Fibroblast of lung (primary cell): ENCODE data around the gene CABLES2. TPM values are rescaled to one million over a fixed set of nuclear protein-coding genes. Genes with fewer than 3 reads are reported as not detected.

ENCODE experiments used
- DNase-seq, 2 donors: peaks; one replicate each; pipeline versions ENCODE4 v3.0.0 to v3.0.0-alpha.2; 2010; ENCODE audit warnings: low read depth in 2 of 2
- H2AFZ ChIP-seq: 2 replicates; pipeline ENCODE4 v1.5.1; 2012; ENCODE audit warnings: low read length, control low read depth, inconsistent platforms
- H3K27ac ChIP-seq: 2 replicates; pipeline ENCODE4 v1.5.1; 2011; ENCODE audit warnings: low read length, control low read depth; ENCODE audit not compliant: insufficient read depth
- H3K27me3 ChIP-seq: 2 replicates; pipeline ENCODE4 v1.5.1; 2011; ENCODE audit warnings: mild to moderate bottlenecking, low read length; ENCODE audit not compliant: control insufficient read depth, insufficient read depth
- H3K36me3 ChIP-seq: 2 replicates; pipeline ENCODE4 v1.5.1; 2011; ENCODE audit warnings: low read length; ENCODE audit not compliant: control insufficient read depth, insufficient read depth
- H3K4me1 ChIP-seq: 2 replicates; pipeline ENCODE4 v1.5.1; 2011; ENCODE audit warnings: low read length; ENCODE audit not compliant: control insufficient read depth, insufficient read depth; ENCODE audit errors: extremely low read depth
- H3K4me2 ChIP-seq: 2 replicates; pipeline ENCODE4 v1.5.1; 2011; ENCODE audit warnings: low read length, control low read depth; ENCODE audit not compliant: insufficient read depth; ENCODE audit errors: extremely low read depth
- H3K4me3 ChIP-seq, 4 experiments: fragments of 200-600 bp in 1 of 4; sonication (generic) in 1 of 4; replicated peaks in 1 of 4; 2 replicates each; pipeline ENCODE4 v1.5.1; 2011 to 2016; ENCODE audit warnings: low read length in 4 of 4, low read depth in 3 of 4, mild to moderate bottlenecking in 3 of 4, control low read depth in 2 of 4, inconsistent platforms in 1 of 4, mixed read lengths in 1 of 4; ENCODE audit not compliant: insufficient read depth in 1 of 4; ENCODE audit errors: control extremely low read depth in 1 of 4
- H3K79me2 ChIP-seq: 2 replicates; pipeline ENCODE4 v1.5.1; 2012; ENCODE audit warnings: mild to moderate bottlenecking, low read length, inconsistent platforms; ENCODE audit not compliant: control insufficient read depth, insufficient read depth
- H3K9ac ChIP-seq: 2 replicates; pipeline ENCODE4 v1.5.1; 2011; ENCODE audit warnings: mild to moderate bottlenecking, low read length, control low read depth; ENCODE audit not compliant: insufficient read depth
- H3K9me3 ChIP-seq: 2 replicates; pipeline ENCODE4 v1.5.1; 2012; ENCODE audit warnings: low read depth, low read length; ENCODE audit not compliant: control insufficient read depth, insufficient read depth
- H4K20me1 ChIP-seq: 2 replicates; pipeline ENCODE4 v1.5.1; 2011; ENCODE audit warnings: low read length; ENCODE audit not compliant: control insufficient read depth, insufficient read depth; ENCODE audit errors: extremely low read depth
- EZH2 ChIP-seq: IDR thresholded peaks from 2 replicates; pipeline ENCODE4 v1.5.1; 2012; ENCODE audit warnings: low read length, control low read depth, mild to moderate bottlenecking; ENCODE audit errors: missing control alignments
- polyA plus RNA-seq, 2 donors: library from polyadenylated mRNA; depleted of rRNA in 1 of 2; stranded (reverse) in 1 of 2; unstranded in 1 of 2; fragments of >200 nt; gene quantifications; 2 replicates each; pipeline ENCODE4 v1.2.1, GENCODE V29; 2011 to 2012; ENCODE audit warnings: missing spikeins in 1 of 2
- total RNA-seq: library from RNA; depleted of rRNA; stranded (reverse); fragments of >200 nt; gene quantifications from 2 replicates; pipeline ENCODE4 v1.2.1, GENCODE V29; 2014
- TF ChIP-seq, protein P1 (sequence below), 2 donors: IDR thresholded peaks in 1 of 2; conservative IDR thresholded peaks in 1 of 2; 1 replicate in 1 of 2; 2 replicates in 1 of 2; pipeline ENCODE4 v1.5.1; 2011 to 2012; ENCODE audit warnings: low read length in 2 of 2, control low read depth in 1 of 2, inconsistent platforms in 1 of 2, low read depth in 1 of 2, mild to moderate bottlenecking in 1 of 2

The CABLES2 gene
- total and polyA plus RNA-seq, 2 donors (not counting 1 experiment from before 2014, with no cell fraction given): 0.66 to 2.9 TPM

- TF ChIP-seq, protein P1, sequence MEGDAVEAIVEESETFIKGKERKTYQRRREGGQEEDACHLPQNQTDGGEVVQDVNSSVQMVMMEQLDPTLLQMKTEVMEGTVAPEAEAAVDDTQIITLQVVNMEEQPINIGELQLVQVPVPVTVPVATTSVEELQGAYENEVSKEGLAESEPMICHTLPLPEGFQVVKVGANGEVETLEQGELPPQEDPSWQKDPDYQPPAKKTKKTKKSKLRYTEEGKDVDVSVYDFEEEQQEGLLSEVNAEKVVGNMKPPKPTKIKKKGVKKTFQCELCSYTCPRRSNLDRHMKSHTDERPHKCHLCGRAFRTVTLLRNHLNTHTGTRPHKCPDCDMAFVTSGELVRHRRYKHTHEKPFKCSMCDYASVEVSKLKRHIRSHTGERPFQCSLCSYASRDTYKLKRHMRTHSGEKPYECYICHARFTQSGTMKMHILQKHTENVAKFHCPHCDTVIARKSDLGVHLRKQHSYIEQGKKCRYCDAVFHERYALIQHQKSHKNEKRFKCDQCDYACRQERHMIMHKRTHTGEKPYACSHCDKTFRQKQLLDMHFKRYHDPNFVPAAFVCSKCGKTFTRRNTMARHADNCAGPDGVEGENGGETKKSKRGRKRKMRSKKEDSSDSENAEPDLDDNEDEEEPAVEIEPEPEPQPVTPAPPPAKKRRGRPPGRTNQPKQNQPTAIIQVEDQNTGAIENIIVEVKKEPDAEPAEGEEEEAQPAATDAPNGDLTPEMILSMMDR (conservative IDR thresholded peaks at IDR 0.05 in 1 of 2, IDR thresholded peaks at IDR 0.05 in 1 of 2; ENCODE audit: low read depth in 1 of 2, low read length in 2 of 2): no peak
- TF ChIP-seq EZH2: no peak
- Histone ChIP-seq H3K4me2 (no peak overlapping the region), H3K27me3 (no peaks in the 10 kb centered on the region), H3K27ac (no peak overlapping the region), H3K79me2 (peaks cover 4% of the 10 kb centered on the region), H3K4me1 (peaks cover 39% of the 10 kb centered on the region), H4K20me1 (no peaks in the 10 kb centered on the region), H3K36me3 (peaks cover 9% of the 10 kb centered on the region), H3K4me3 (no peak overlapping the region), H3K9ac (no peak overlapping the region), H2AFZ (no peak overlapping the region), H3K9me3 (no peaks in the 10 kb centered on the region)
- no peak for DNase-seq
These were observed 52.9 kb downstream of the CABLES2 start for GRCh38 chr20:62354031-62354808.

GRCh38 chr20:62353289-62354030 is 53.6 kb downstream of the CABLES2 start:
- Histone ChIP-seq H3K9ac (no peak overlapping the region), H2AFZ (no peak overlapping the region), H3K4me1 (peaks cover 33% of the 10 kb centered on the region), H3K79me2 (peaks cover 4% of the 10 kb centered on the region), H4K20me1 (no peaks in the 10 kb centered on the region), H3K4me2 (no peak overlapping the region), H3K27me3 (no peaks in the 10 kb centered on the region), H3K36me3 (peaks cover 9% of the 10 kb centered on the region), H3K27ac (no peak overlapping the region), H3K4me3 (no peak overlapping the region), H3K9me3 (no peaks in the 10 kb centered on the region)
- TF ChIP-seq, protein P1 (conservative IDR thresholded peaks at IDR 0.05 in 1 of 2, IDR thresholded peaks at IDR 0.05 in 1 of 2; ENCODE audit: low read depth in 1 of 2, low read length in 2 of 2): no peak
- TF ChIP-seq EZH2: no peak
- no peak for DNase-seq

DNA sequence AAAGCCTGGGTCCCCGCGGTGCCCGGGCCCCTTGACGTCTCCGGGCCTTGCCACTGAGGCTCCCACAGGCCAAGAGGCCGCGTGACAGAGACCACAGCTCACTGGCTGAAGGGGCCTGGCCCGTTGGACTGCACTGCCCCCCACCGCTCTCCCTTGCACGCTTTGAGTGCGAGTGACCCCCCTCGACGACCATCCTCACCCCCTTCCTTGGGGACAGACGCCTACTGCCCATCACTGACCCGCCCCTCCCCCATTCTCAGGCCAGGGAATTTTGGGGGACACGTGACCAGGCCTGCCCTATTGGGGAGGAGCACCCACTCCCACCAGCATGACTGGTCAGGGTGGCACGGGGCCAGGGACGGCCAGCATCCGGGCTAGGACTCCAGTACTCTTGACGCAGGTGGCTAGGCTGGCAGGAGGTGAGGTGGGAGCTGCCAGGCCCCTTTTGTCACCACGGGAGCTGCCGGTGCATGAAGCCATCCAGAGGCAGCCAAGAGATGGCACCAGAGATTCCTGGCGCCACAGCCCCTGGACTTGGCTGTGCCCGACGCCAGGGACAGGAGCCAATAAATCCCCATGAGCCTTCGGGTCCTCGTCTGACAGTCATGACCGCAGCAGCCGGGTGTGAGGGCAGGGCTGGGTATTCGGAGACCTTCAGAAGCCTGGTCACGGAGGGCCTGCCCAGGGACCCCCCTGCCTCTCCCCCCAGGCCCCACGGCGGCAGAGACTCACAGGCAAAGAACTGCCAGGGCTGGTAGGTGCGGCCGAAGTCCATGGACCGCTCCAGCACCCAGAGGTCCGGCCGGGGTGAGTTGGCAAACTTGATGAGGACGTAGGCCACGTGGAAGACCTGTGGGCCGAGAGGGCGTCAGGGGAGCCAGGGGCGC is 54.4 kb downstream of the CABLES2 start:
- no peaks in the 10 kb centered on the region for H4K20me1 ChIP-seq
- H3K4me1 ChIP-seq: peaks cover 25% of the 10 kb centered on the region
- no peaks in the 10 kb centered on the region for H3K9me3 ChIP-seq
- H3K4me2 ChIP-seq: no peak overlapping the region
- H3K79me2 ChIP-seq: peaks cover 4% of the 10 kb centered on the region
- no peak overlapping the region for H3K27ac ChIP-seq
- peaks cover 9% of the 10 kb centered on the region for H3K36me3 ChIP-seq
- no peaks in the 10 kb centered on the region for H3K27me3 ChIP-seq
- TF ChIP-seq, protein P1 (conservative IDR thresholded peaks at IDR 0.05 in 1 of 2, IDR thresholded peaks at IDR 0.05 in 1 of 2; ENCODE audit: low read depth in 1 of 2, low read length in 2 of 2): no peak
- TF ChIP-seq EZH2: no peak
- H3K9ac ChIP-seq: no peak overlapping the region
- DNase-seq: peak in 1 of 2 donors; percentile 59
- no peak overlapping the region for H3K4me3 ChIP-seq
- no peak overlapping the region for H2AFZ ChIP-seq
